ENCODE data around the gene CDC42BPG.

CDC42BPG gene

GRCh38 chr11:64875369-64876228 lies 31.1 kb upstream of the CDC42BPG start:
- Mint-ChIP-seq H3K9me3 (no peaks in the 10 kb centered on the region), H3K27ac (peak overlapping the region; percentile 73), H3K4me3 (peak overlapping the region; percentile 98), H3K4me1 (ENCODE audit: low read depth) (peaks cover 72% of the 10 kb centered on the region), H3K36me3 (ENCODE audit: low read depth) (peaks cover 37% of the 10 kb centered on the region), H3K27me3 (ENCODE audit: low read depth) (no peaks in the 10 kb centered on the region)

- H3K27me3 Mint-ChIP-seq (ENCODE audit: low read depth): no peaks in the 10 kb centered on the region
Observed at GRCh38 chr11:64874308-64875240, 30.1 kb upstream of the CDC42BPG start.

DNA sequence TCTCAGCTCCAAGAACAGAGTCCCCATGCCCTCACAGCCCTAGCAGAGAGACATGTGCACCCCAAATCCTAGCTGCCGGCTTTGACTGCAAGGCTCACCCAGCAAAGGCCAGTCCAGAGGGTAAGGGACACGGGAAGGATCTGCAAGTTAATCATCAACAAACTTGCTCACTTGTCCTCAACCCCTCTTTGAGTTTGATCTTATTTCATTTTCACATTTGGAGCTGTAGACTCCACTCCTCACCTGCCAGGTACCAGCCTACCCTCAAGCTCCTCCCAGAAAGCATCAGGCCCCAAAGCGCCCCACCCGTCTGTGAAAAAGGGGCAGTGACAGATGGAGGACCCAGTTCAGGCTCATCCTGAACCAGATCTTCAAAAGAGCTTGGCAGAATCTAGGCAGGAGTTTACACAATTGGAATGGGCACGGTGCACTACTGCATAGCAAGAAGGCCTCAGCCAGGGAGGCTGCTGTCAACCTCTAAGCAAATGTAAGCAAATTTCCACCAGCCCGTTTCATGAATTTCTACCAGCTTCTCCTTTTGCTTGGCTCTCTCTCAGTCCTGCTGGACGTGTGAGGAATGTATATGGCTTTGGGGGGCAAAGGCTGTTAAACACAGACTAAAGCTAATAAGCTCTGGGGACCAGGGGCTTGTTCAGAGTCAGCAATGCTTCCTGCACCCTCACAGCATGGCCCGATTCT lies 28.5 kb upstream of the CDC42BPG start:
- H3K4me3 Mint-ChIP-seq: peak overlapping the region; percentile 8
- H3K27me3 Mint-ChIP-seq (ENCODE audit: low read depth): no peaks in the 10 kb centered on the region
- no peaks in the 10 kb centered on the region for H3K9me3 Mint-ChIP-seq
- H3K27ac Mint-ChIP-seq: peak overlapping the region; percentile 2
- peaks cover 44% of the 10 kb centered on the region for H3K36me3 Mint-ChIP-seq (ENCODE audit: low read depth)
- peaks cover 79% of the 10 kb centered on the region for H3K4me1 Mint-ChIP-seq (ENCODE audit: low read depth)

More at GRCh38 chr11:64874308-64875240, 30.1 kb upstream of the CDC42BPG start:
- Mint-ChIP-seq H3K9me3 (no peaks in the 10 kb centered on the region), H3K36me3 (ENCODE audit: low read depth) (peaks cover 37% of the 10 kb centered on the region), H3K4me3 (peak overlapping the region; percentile 98), H3K27ac (peak overlapping the region; percentile 63), H3K4me1 (ENCODE audit: low read depth) (peaks cover 69% of the 10 kb centered on the region)

DNA sequence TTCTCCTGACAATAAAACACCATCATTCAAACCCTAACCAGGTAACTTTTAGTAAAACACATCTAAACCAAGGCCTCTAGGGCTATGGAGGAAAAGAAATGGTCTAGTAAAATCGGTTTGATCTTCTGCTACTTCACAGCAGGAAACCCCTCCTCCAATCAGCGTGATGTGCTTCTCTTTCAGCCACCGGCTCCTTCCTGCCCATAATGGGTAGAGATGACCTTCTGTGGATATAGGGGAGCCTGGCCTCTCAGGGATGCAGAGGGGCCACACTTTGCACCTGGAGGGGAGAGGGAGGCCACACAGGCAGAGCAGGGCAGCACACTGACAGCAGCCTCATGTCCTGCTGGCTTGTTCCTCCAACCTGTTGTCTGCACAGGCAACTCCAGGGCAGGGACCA lies 27.0 kb upstream of the CDC42BPG start:
- H3K36me3 Mint-ChIP-seq (ENCODE audit: low read depth): peaks cover 41% of the 10 kb centered on the region
- peak overlapping the region; percentile 68 for H3K4me3 Mint-ChIP-seq
- no peaks in the 10 kb centered on the region for H3K27me3 Mint-ChIP-seq (ENCODE audit: low read depth)
- H3K27ac Mint-ChIP-seq: peak overlapping the region; percentile 77
- H3K4me1 Mint-ChIP-seq (ENCODE audit: low read depth): peaks cover 71% of the 10 kb centered on the region
- no peaks in the 10 kb centered on the region for H3K9me3 Mint-ChIP-seq

- no peaks in the 10 kb centered on the region for H3K27me3 Mint-ChIP-seq (ENCODE audit: low read depth)
Observed at GRCh38 chr11:64870893-64871466, 26.5 kb upstream of the CDC42BPG start.

GRCh38 chr11:64870176-64870892 lies 25.9 kb upstream of the CDC42BPG start:
- Mint-ChIP-seq H3K27ac (peak overlapping the region; percentile 71), H3K4me1 (ENCODE audit: low read depth) (peaks cover 70% of the 10 kb centered on the region), H3K9me3 (no peaks in the 10 kb centered on the region), H3K4me3 (peak overlapping the region; percentile 63), H3K27me3 (ENCODE audit: low read depth) (no peaks in the 10 kb centered on the region), H3K36me3 (ENCODE audit: low read depth) (peaks cover 38% of the 10 kb centered on the region)

More at GRCh38 chr11:64870893-64871466, 26.5 kb upstream of the CDC42BPG start:
- Mint-ChIP-seq H3K9me3 (no peaks in the 10 kb centered on the region), H3K4me1 (ENCODE audit: low read depth) (peaks cover 70% of the 10 kb centered on the region), H3K36me3 (ENCODE audit: low read depth) (peaks cover 39% of the 10 kb centered on the region), H3K27ac (peak overlapping the region; percentile 77), H3K4me3 (peak overlapping the region; percentile 68)

DNA sequence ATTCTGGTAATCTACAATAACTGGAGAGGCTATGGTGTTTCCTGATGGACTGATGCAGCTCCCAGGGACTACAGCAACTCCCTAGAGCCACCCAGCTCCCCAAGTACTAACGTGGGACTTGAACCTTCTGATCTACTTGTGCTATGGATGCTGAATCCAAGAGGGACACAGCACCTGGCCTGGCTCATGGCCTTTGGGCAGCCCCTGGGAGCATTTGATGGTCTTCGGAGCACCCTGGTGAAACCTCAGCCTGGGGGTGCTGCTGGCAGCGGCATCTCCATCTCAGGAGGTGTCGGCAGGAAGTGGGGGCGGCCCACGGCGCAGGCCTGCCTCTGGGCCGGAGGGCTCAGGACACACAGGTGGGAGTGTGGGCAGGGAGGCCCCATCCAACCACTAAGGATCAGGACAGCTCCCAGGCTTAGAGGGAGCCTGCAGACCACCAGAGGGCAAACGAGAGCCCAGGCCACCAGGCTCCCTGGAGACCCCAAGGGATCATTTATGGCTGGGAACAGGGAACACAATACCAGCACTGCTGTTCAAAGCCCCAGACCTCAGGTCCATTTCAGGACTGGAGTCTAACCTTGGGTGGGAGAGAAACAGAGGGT lies 25.2 kb upstream of the CDC42BPG start:
- peak overlapping the region; percentile 62 for H3K27ac Mint-ChIP-seq
- no peaks in the 10 kb centered on the region for H3K9me3 Mint-ChIP-seq
- peaks cover 34% of the 10 kb centered on the region for H3K36me3 Mint-ChIP-seq (ENCODE audit: low read depth)
- H3K4me1 Mint-ChIP-seq (ENCODE audit: low read depth): peaks cover 70% of the 10 kb centered on the region
- peak overlapping the region; percentile 65 for H3K4me3 Mint-ChIP-seq
- no peaks in the 10 kb centered on the region for H3K27me3 Mint-ChIP-seq (ENCODE audit: low read depth)

- Mint-ChIP-seq H3K36me3 (ENCODE audit: low read depth) (peaks cover 30% of the 10 kb centered on the region), H3K9me3 (no peaks in the 10 kb centered on the region), H3K4me3 (peak overlapping the region; percentile 65), H3K27me3 (ENCODE audit: low read depth) (no peaks in the 10 kb centered on the region), H3K4me1 (ENCODE audit: low read depth) (peaks cover 71% of the 10 kb centered on the region), H3K27ac (peak overlapping the region; percentile 84)
Observed at GRCh38 chr11:64868904-64869570, 24.6 kb upstream of the CDC42BPG start.

DNA sequence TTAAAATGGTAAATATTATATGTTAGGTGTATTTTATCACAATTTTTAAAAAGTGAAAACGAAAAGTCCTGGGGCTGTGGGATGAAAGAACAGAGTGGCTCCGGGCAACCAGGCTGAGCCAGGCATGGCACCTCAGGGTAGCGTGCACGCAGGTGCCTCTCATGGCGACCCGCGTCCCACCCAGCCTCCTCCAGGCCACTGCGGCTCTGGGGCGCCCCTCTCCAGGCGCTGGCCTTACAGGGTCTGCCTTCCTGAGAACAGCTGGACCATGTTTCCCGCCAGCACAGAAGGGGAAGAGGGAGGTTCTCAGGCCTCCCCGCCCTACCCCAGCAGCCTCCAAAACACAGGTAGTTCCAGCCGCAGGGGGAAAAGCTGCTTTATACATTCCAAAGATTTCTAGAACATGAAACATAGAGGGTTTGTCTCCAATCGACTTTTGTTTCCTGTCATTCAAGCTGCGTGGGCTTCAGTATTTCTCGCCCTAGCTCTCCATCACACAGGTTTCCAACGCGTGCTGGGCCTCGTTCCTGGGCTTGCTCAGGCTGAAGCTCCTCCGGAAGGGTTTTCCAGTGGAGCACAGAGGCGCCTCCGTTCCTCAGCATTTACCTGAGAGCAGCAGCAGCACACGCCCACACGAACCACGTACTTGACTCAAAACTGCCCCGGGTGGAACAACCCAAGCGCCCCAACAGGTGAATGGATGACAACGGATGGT lies 23.5 kb upstream of the CDC42BPG start:
- Mint-ChIP-seq H3K9me3 (no peaks in the 10 kb centered on the region), H3K36me3 (ENCODE audit: low read depth) (peaks cover 25% of the 10 kb centered on the region), H3K27ac (peak overlapping the region; percentile 84), H3K4me3 (peak overlapping the region; percentile 57), H3K27me3 (ENCODE audit: low read depth) (no peaks in the 10 kb centered on the region), H3K4me1 (ENCODE audit: low read depth) (peaks cover 72% of the 10 kb centered on the region)

- peak overlapping the region; percentile 89 for H3K27ac Mint-ChIP-seq
- H3K4me3 Mint-ChIP-seq: peak overlapping the region; percentile 46
- no peaks in the 10 kb centered on the region for H3K27me3 Mint-ChIP-seq (ENCODE audit: low read depth)
- peaks cover 20% of the 10 kb centered on the region for H3K36me3 Mint-ChIP-seq (ENCODE audit: low read depth)
- no peaks in the 10 kb centered on the region for H3K9me3 Mint-ChIP-seq
- peaks cover 71% of the 10 kb centered on the region for H3K4me1 Mint-ChIP-seq (ENCODE audit: low read depth)
Observed at GRCh38 chr11:64866173-64866491, 21.7 kb upstream of the CDC42BPG start.

- H3K27me3 Mint-ChIP-seq (ENCODE audit: low read depth): no peaks in the 10 kb centered on the region
- H3K4me1 Mint-ChIP-seq (ENCODE audit: low read depth): peaks cover 72% of the 10 kb centered on the region
- H3K36me3 Mint-ChIP-seq (ENCODE audit: low read depth): peaks cover 20% of the 10 kb centered on the region
- peak overlapping the region; percentile 89 for H3K27ac Mint-ChIP-seq
- H3K4me3 Mint-ChIP-seq: peak overlapping the region; percentile 46
- no peaks in the 10 kb centered on the region for H3K9me3 Mint-ChIP-seq
Observed at GRCh38 chr11:64865286-64866172, 21.1 kb upstream of the CDC42BPG start.
